NCI-H82 (cell line): ENCODE data around the gene CRYBG2.
"Not testable (repeated sequence)": the region's sequence is repeated elsewhere in the genome, so short reads cannot be mapped to it uniquely, and the experiment has no call there.

ENCODE experiments used
- DNase-seq: peaks from one replicate; lab custom pipeline; 2025; lab: John Stamatoyannopoulos, UW

Gene CRYBG2

GRCh38 chr1:26350701-26351589 is 3.0 kb downstream of the CRYBG2 start:
- no peak for DNase-seq

GRCh38 chr1:26350343-26350700 is 3.6 kb downstream of the CRYBG2 start:
- DNase-seq, result no peak

- no peak for DNase-seq
These were observed 4.1 kb downstream of the CRYBG2 start for GRCh38 chr1:26349877-26350244.

DNA sequence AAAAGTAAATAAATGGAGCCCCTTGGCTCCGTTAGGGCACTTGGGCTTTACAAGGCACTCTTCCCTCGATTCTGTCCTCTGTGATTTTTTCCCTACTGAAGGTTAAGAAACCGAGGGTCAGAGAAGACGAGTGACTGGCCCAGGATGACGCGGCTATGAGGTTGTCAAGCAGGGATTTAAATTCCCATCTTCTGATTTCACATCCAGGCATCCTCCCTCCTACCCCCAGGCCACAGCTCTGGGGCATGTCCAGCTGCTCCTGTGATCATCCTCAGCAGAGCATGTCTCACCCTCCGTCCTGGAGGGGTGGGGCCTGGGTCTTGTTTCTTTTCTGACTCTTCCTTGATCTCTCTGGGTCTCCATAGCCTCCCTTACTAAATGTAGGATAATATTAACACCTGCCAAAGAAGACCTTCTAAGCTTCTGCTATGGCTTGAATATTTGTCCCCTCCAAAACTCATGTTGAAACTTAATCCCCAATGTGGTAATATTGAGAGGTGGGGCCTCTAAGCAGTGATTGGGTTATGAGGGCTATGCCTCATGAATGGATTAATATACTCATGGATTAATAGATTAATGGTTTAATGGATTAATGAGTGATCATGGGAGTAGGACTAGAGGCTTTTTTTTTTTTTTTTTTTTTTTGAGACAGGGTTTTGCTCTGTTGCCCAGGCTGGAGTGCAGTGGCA is 4.6 kb downstream of the CRYBG2 start:
- DNase-seq, result peak; percentile 79

- DNase-seq, result no peak
These were observed 7.5 kb downstream of the CRYBG2 start for GRCh38 chr1:26346274-26347033.

- no peak for DNase-seq
These were observed 8.2 kb downstream of the CRYBG2 start for GRCh38 chr1:26345718-26346117.

DNA sequence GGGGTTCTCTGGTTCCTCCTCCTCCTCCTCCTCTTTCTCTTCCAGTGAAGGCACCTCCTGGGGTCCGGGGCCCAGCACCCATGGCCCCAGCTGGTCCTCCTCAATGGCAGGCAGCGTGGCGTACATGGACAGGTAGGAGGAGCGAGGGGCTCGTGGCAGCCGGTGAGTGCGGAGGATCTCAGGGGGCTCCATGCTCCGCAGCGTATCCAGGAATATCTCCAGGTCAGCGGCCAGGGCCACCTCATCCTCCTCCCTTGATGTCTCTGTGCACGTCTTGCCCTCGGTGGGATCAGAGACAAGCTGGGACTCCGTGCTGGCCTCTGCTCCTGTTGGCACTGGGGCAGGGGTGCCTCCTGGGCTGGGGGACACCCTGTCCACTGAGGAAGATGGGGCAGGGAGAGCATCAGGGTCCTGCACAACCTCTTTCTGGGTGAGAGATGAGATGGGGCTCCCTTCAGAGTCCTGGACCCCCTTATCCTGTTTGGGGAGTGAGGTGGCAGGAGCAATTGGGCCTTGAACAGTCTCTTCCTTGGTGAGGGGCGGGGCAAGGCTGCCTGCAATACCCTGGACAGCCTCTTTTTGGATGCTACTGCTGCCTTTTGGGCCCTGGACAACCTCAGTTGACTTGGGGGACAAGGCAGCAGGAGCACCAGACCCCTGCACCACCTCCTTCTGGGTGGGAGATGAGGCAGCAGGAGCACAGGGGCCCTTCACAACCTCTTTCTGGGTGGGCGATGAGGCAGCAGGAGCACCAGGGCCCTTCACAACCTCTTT is 9.6 kb downstream of the CRYBG2 start:
- DNase-seq, result no peak

DNA sequence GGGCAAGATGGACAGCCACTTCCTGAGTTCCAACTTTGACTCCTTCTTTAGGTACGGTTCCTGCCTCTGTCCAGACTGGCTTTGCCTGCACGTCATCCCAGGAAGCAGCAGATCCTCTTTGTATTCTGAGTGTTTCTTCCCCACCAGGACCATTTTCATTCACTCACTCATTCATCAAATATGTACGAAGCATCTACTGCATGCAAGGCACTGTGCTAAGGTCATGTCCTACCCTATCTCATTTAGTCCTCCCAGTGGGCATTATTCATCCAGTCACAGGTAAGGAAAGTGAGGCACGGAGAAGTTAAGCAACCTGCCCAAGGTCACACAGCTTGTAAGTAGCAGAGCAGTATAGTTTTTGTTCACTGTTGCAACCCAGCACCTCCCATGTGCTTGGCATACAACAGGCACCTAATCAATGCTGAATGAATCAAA is 13.9 kb downstream of the CRYBG2 start:
- no peak for DNase-seq

GRCh38 chr1:26338670-26339069 is 15.3 kb downstream of the CRYBG2 start:
- DNase-seq, result no peak

DNA sequence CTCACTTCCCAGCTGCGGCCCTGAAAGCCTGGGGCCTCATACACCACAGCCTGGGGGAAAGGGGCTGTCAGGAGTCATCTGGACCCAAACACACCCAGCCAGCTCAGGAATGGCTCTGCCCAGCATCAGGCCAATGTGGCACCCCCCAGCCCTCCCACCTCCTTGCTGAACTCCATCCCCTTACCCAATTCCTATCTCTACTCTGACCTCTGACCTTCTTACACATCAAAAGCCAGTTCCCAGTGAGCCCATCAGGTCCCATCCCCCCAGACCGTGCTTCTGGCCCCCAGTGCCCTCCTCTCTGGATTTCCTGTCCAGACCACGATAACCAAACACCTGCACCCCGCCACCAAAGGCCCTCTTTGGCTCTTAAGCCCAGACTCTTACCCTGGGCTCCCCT is 16.3 kb downstream of the CRYBG2 start:
- DNase-seq, result no peak

- DNase-seq, result no peak
These were observed 16.8 kb downstream of the CRYBG2 start for GRCh38 chr1:26337206-26337535.

- DNase-seq, result peak; percentile 82
These were observed 17.3 kb downstream of the CRYBG2 start for GRCh38 chr1:26336477-26337205.

- no peak for DNase-seq
These were observed 18.0 kb downstream of the CRYBG2 start for GRCh38 chr1:26335774-26336476.

GRCh38 chr1:26333312-26333711 is 20.6 kb downstream of the CRYBG2 start:
- DNase-seq, result not testable (repeated sequence)

DNA sequence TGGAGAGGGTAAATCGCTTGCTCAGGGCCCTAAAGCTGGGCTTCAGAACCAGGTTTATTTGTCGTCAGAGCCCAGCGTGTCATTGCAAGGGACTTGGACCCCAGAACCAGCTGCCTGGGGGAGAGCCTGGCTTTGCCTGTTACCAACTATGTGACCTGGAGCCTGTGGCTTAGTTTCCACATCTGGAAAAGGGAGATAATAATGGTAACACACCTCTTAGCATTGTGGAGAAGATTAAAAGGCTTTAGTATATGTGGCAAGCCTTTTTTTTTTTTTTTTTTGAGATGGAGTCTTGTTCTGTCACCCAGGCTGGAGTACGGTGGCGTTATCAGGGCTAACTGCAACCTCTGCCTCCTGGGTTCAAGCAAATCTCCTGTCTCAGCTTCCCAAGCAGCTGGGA is 23.7 kb downstream of the CRYBG2 start:
- DNase-seq, result peak; percentile 57

- not testable (repeated sequence) for DNase-seq
These were observed 24.6 kb downstream of the CRYBG2 start for GRCh38 chr1:26329380-26329779.

DNA sequence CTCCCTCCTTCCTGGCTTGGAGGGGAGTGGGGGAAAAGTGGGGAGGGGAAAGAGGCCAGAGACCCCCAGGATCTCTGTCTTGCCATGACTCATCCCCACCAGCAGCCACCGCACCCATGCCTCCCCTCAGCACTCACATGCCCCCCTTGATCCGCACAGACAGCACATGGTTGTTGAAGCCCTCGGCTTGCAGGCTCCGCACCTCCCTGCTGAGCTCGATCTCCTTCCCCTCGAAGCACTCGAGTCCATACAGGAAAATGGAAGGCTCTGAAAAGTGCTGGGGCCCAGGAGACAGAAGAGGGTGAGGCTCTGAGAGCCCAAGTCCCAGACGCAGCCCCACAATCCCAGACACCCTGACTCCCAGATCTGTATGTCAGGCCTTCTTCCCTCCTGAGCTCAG is 25.3 kb downstream of the CRYBG2 start:
- DNase-seq, result no peak

DNA sequence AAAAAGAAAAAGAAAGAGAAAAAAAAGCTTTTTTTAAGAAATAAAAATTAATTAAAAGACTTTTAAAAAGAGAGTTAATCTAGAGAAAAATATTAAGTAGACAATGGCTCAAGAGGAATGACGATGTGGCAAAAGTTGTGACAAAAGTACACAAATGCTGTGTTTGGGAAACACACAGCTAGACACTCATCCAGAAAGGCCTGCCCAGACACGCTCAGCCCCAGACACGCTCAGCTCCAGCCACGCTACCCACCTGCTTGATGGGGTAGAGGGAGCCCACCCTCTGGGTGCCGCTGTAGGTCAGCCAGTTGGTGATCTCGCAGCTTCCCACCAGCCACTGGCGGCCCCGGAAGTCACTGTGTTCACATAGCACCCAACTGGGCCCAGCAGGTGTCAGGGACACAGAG is 26.0 kb downstream of the CRYBG2 start:
- DNase-seq, result no peak

GRCh38 chr1:26324550-26324949 is 29.4 kb downstream of the CRYBG2 start:
- no peak for DNase-seq

GRCh38 chr1:26323382-26323781 is 30.5 kb downstream of the CRYBG2 start:
- DNase-seq, result no peak

DNA sequence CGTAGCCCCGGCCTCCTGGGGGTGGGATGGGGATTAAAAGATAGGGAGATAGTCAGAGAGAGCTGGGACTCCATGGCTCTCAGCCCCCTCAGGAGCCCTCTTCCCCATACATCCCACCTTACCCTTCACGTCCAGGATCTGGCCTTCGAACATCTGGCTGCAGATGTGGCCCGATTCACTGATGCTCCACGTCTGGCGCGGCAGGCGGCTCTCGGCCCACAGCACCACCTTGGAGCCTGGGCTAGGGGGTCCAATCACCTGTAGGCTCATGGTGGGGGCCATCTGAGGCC is 31.9 kb downstream of the CRYBG2 start:
- DNase-seq, result no peak
